Sigmoid colon (tissue), 7 donors: Measurements from ENCODE around the gene ADCY1. TPM values are rescaled to one million over a fixed set of nuclear protein-coding genes. Genes with fewer than 3 reads are reported as not detected.

Experiments used
- DNase-seq: peaks from one replicate; pipeline ENCODE4 v3.0.0-alpha.2; 2019
- H3K27ac ChIP-seq, 4 donors: fragments of 200-600 bp; sonication (generic); one replicate each; pipeline ENCODE4 v1.5.1; 2016 to 2019; ENCODE audit warnings: mild to moderate bottlenecking in 1 of 4
- H3K27me3 ChIP-seq, 3 donors: fragments of 200-600 bp; sonication (generic); one replicate each; pipeline ENCODE4 v1.5.1; 2019; ENCODE audit warnings: mild to moderate bottlenecking in 1 of 3
- H3K36me3 ChIP-seq, 4 donors: fragments of 200-600 bp; sonication (generic); one replicate each; pipeline ENCODE4 v1.5.1; 2016 to 2019
- H3K4me1 ChIP-seq, 4 donors: fragments of 200-600 bp; sonication (generic); one replicate each; pipeline ENCODE4 v1.5.1; 2017 to 2019
- H3K4me3 ChIP-seq, 4 donors: fragments of 200-600 bp; sonication (generic); one replicate each; pipeline ENCODE4 v1.5.1; 2017 to 2019; ENCODE audit warnings: mild to moderate bottlenecking in 2 of 4, moderate library complexity in 1 of 4
- H3K9me3 ChIP-seq, 4 donors: fragments of 200-600 bp in 3 of 4; sonication (generic) in 3 of 4; one replicate each; pipeline versions ENCODE4 v1.5.1 to v1.6.1; 2013 to 2019
- EP300 ChIP-seq, 4 donors: sonication (generic); formaldehyde crosslinking; IDR thresholded peaks; one replicate each; pipeline ENCODE4 v1.6.1; 2017; ENCODE audit warnings: antibody characterized with exemption in 4 of 4
- POLR2A ChIP-seq, 2 donors: fragments of 450-650 bp; IDR thresholded peaks; one replicate each; pipeline ENCODE4 v1.6.1; 2016; ENCODE audit warnings: antibody characterized with exemption in 2 of 2, mild to moderate bottlenecking in 2 of 2, moderate library complexity in 2 of 2
- POLR2AphosphoS5 ChIP-seq, 4 donors: sonication (generic); formaldehyde crosslinking; IDR thresholded peaks; one replicate each; pipeline ENCODE4 v1.6.1; 2017; ENCODE audit warnings: antibody characterized with exemption in 4 of 4
- WGBS, 2 donors: extraction: QIAGEN DNeasy Blood & Tissue Kit; methylation state at CpG; one replicate each; pipeline ENCODE4 v1.1.7; 2013; 5-methylcytosine and 5-hydroxymethylcytosine counted together
- intact Hi-C: fragments of 100-400 bp; cut with DNase I; formaldehyde crosslinking; loops from one replicate; pipeline ENCODE4 v1.15.1; 2023
- polyA plus RNA-seq, 3 donors: library from polyadenylated mRNA; stranded (reverse); fragments of 200-250 nt; gene quantifications; one replicate each; pipeline ENCODE4 v1.2.3, GENCODE V29; 2013
- total RNA-seq, 4 donors: library from RNA; depleted of rRNA; stranded (reverse); fragments of >200 nt; gene quantifications; one replicate each; pipeline ENCODE4 v1.1.0, GENCODE V29; 2016
- TF ChIP-seq, protein P1 (sequence below), 4 experiments: fragments of 450-650 bp in 3 of 4; fragments of 200-600 bp in 1 of 4; IDR thresholded peaks; one replicate each; pipeline ENCODE4 v1.5.1; 2016 to 2019; ENCODE audit warnings: antibody characterized with exemption in 4 of 4, mild to moderate bottlenecking in 3 of 4, moderate library complexity in 2 of 4
- donor health status: healthy with polysubstance abuse.
- donor health status: Bipolar disorder and iron deficiency.
- donor health status: healthy.

Gene ADCY1
- total and polyA plus RNA-seq, 7 donors: 0.23 to 0.71 (median 0.55) TPM

DNA sequence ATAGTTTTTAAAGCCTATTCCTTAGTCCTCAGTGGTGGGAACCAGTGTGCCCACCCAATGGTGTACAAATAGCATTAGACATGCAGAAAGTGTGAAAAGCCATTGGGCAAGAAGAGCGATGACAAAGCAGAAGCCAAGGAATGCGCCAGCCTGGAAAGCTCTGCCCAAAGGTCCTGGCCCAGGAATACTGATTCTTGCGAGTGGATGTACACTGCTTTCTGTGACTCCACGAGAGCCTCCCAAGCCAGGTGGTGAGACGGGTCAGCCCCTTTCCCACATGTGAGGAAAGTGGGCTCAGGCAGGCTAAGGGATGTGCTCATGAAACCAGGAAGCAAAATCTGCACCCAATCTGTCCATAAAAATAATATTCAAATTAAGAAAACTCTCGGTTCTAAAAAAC is 106.6 kb downstream of the ADCY1 start:
- no peak for DNase-seq
- intact Hi-C loops: no loop called here

DNA sequence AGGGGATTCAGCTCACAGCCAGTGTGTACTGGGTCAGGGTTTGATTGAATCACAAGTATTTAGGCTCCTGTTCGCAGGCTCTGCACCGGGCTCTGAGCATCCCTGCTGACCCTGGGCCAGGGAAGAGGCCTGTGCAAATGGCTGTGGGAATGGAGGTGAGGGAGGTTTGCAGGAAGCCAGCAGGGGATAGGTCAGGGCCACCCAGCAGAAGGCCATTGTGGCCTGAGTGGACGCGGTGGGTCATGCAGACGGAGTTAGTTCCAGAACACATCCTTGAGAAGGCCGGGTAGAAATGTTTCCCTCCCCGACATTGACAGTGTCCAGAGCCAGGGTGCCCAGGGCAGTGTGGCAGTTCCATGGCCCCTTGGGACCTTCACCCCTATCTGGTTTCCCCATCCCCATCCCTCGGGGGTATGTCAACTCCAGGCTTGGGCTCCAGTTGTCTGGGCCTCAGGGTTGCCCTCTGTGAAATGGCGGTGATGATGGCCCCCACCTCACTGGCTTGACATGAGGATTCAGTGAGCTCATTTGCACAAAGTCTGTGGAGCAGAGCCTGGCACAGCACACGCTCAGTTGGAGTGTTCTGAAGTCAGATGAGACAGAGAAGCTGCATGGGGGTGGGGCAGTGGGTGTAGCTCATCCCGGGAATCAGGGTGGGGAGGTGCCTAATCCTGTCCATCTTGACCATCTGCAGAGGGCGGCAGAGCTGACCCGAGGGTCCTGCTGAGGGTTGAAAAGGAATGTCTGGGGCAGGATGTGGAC is 107.6 kb downstream of the ADCY1 start:
- Histone ChIP-seq H3K27me3 (no peaks in the 10 kb centered on the region), H3K9me3 (no peaks in the 10 kb centered on the region), H3K4me1 (no peaks in the 10 kb centered on the region), H3K27ac (no peak overlapping the region), H3K4me3 (no peak overlapping the region), H3K36me3 (no peaks in the 10 kb centered on the region)
- no peak for DNase-seq
- WGBS, 2 donors: 90 to 93% methylated on average over 13 of the region's 13 CpGs
- intact Hi-C loops: no loop called here
- TF ChIP-seq POLR2AphosphoS5 (IDR thresholded peaks at IDR 0.05) (no peak), EP300 (IDR thresholded peaks at IDR 0.05) (no peak), POLR2A (IDR thresholded peaks at IDR 0.05) (no peak)
- TF ChIP-seq, protein P1, sequence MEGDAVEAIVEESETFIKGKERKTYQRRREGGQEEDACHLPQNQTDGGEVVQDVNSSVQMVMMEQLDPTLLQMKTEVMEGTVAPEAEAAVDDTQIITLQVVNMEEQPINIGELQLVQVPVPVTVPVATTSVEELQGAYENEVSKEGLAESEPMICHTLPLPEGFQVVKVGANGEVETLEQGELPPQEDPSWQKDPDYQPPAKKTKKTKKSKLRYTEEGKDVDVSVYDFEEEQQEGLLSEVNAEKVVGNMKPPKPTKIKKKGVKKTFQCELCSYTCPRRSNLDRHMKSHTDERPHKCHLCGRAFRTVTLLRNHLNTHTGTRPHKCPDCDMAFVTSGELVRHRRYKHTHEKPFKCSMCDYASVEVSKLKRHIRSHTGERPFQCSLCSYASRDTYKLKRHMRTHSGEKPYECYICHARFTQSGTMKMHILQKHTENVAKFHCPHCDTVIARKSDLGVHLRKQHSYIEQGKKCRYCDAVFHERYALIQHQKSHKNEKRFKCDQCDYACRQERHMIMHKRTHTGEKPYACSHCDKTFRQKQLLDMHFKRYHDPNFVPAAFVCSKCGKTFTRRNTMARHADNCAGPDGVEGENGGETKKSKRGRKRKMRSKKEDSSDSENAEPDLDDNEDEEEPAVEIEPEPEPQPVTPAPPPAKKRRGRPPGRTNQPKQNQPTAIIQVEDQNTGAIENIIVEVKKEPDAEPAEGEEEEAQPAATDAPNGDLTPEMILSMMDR (IDR thresholded peaks at IDR 0.05): no peak

More for the DNA sequence above, 106.6 kb downstream of the ADCY1 start:
- TF ChIP-seq, protein P1 (IDR thresholded peaks at IDR 0.05): no peak
- no peak for TF ChIP-seq POLR2A (IDR thresholded peaks at IDR 0.05)
- Histone ChIP-seq H3K4me3 (no peak overlapping the region), H3K4me1 (no peaks in the 10 kb centered on the region), H3K36me3 (no peaks in the 10 kb centered on the region), H3K27ac (no peak overlapping the region), H3K27me3 (no peaks in the 10 kb centered on the region), H3K9me3 (no peaks in the 10 kb centered on the region)
- 91 to 94% methylated on average over 6 of the region's 6 CpGs for WGBS, 2 donors

DNA sequence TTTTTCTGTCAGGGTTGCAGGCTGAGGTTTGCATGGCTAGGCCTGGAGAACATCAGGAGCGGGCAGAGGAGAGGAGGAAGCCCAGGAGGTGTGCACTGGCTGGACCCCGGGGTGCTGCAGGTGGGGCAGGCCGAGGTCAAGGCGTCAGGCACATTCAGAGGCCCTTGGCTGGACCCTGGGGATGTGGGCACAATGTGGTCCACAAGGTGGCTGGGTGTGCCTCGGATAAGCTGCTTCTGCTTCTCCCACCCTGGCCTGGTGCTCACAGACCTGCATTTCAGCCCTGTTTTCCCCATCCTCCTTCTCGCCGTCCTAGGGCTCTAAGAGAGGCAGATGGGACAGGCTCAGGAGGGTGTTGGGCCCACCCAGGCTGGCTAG is 108.2 kb downstream of the ADCY1 start:
- WGBS, 2 donors: 88 to 91% methylated on average over 7 of the region's 7 CpGs
- intact Hi-C loops: no loop called here
- H3K36me3 ChIP-seq: no peaks in the 10 kb centered on the region
- no peaks in the 10 kb centered on the region for H3K9me3 ChIP-seq
- no peaks in the 10 kb centered on the region for H3K27me3 ChIP-seq
- DNase-seq: no peak
- no peak for TF ChIP-seq EP300 (IDR thresholded peaks at IDR 0.05)
- no peak for TF ChIP-seq POLR2A (IDR thresholded peaks at IDR 0.05)
- no peak for TF ChIP-seq POLR2AphosphoS5 (IDR thresholded peaks at IDR 0.05)
- no peak overlapping the region for H3K4me3 ChIP-seq
- no peak overlapping the region for H3K27ac ChIP-seq
- H3K4me1 ChIP-seq: no peaks in the 10 kb centered on the region

DNA sequence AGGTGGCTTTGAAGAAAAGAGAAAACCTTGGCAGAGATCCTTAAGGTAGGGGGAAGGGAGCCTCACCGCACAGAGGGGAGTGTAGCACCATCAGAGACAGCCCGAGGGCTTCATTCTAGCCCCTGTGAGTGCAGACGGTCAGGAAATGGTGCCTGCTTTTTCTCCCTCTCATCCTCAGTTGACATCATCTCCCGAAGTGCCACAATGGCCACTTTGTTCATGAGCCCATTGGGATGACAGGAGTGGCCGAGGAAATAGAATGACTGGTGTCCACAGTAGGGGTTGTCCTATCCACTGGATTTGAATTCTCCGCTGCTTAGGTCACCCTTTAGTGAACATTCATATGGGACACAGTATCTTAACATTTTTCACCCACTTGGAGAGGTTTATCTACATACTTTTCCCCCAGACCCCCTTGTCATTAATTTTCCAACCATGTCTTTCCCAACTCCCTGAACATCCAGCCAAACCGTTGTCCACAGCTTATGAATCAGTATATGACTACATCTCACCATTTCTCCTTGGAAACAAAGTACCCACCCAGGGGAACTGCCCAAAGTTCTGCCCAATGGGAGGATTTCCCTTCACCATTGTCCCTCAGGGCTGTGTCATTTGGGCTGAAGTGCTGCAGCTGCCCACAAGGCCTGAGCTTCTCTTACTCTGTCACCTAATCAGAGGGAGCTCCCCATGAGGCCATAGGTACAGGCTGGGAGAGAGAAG is 108.8 kb downstream of the ADCY1 start:
- Histone ChIP-seq H3K4me1 (no peaks in the 10 kb centered on the region), H3K27ac (no peak overlapping the region), H3K27me3 (no peaks in the 10 kb centered on the region), H3K9me3 (no peaks in the 10 kb centered on the region), H3K4me3 (no peak overlapping the region), H3K36me3 (no peaks in the 10 kb centered on the region)
- DNase-seq: no peak
- no peak for TF ChIP-seq POLR2AphosphoS5 (IDR thresholded peaks at IDR 0.05)
- TF ChIP-seq EP300 (IDR thresholded peaks at IDR 0.05): no peak
- no peak for TF ChIP-seq POLR2A (IDR thresholded peaks at IDR 0.05)
- TF ChIP-seq, protein P1 (IDR thresholded peaks at IDR 0.05): no peak
- WGBS, 2 donors: 89 to 91% methylated on average over 7 of the region's 7 CpGs
- intact Hi-C loops: no loop called here

DNA sequence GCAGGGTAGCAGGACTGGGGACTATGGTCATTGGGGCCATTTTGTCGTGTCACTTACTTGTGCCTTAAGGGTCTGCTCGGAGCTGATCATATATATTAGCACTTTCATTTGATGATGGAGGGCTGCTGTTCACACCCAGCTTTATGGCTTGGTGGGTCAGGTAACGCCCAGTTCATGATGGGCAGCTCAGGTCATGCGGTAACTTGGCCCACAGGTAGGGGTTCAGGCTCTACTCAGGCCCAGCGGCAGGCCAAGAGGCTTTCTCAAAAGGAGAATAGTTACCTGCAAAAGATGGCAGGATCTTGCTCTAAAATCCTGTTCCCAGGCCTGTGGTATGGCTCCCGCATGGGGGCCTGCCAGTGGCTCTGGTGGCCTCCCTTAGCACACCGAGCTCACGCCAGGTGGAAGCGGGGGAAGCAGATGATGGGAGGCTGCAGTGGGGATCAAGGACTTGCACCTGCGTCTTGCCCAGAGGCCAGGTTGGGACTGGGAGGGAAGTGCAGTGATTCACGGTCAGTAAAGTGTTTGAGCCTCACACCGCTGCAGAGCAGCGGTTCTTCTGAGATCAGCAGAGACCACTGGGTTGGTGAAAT is 109.5 kb downstream of the ADCY1 start:
- Histone ChIP-seq H3K27ac (no peak overlapping the region), H3K27me3 (no peaks in the 10 kb centered on the region), H3K36me3 (no peaks in the 10 kb centered on the region), H3K4me3 (no peak overlapping the region), H3K9me3 (no peaks in the 10 kb centered on the region), H3K4me1 (no peaks in the 10 kb centered on the region)
- DNase-seq: no peak
- intact Hi-C loops: no loop called here
- no peak for TF ChIP-seq EP300 (IDR thresholded peaks at IDR 0.05)
- TF ChIP-seq, protein P1 (IDR thresholded peaks at IDR 0.05): no peak
- no peak for TF ChIP-seq POLR2AphosphoS5 (IDR thresholded peaks at IDR 0.05)
- no peak for TF ChIP-seq POLR2A (IDR thresholded peaks at IDR 0.05)
- WGBS, 2 donors: 94 to 95% methylated on average over 13 of the region's 13 CpGs
